Hepatic stellate cell (primary cell): Measurements from ENCODE around the gene RPP30.

Experiments
- DNase-seq: peaks from one replicate; pipeline ENCODE4 v3.0.0; 2011; ENCODE audit warnings: low spot score

The RPP30 gene

DNA sequence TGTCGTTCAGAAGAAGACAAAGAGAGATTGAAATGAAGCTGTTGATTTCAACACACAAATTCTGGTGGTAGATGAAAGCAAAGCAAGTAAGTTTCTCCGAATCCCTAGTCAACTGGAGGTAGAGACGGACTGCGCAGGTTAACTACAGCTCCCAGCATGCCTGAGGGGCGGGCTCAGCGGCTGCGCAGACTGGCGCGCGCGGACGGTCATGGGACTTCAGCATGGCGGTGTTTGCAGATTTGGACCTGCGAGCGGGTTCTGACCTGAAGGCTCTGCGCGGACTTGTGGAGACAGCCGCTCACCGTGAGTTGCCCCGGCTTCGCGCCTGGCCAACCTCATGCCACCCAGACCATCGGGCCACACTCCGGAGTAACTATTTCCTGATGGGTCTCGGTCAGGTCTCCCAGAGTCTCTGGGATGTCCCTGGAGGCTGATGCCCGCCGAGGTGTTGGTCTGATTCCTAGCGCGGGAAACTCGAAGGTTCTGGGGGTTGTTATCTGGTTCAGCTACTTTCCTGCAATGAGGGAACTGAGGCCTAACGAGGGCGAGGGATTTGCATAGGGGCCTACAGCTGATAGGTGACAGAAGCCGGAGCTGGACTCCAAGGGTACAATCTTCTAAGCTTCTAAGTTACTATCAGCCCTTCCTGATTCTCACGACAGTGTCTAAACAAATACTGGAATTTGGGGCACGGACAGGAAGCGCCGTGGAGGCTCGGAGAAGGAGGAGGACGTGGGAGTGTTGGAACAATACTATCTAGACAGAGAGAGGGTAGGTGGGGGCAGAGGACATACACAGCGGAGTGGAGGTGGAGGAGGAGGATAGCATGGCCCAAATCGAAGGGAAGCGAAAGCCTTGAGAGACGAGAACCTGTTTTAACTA is at the start of gene RPP30:
RPP30 (plus strand) TSS at position 209 of the 882 bp plus-strand sequence; CDS start at position 222, 13 bp downstream.
- DNase-seq: peak; percentile 81

GRCh38 chr10:90822508-90822907 is 49.3 kb upstream of the RPP30 start:
- no peak for DNase-seq

- DNase-seq: no peak
Observed at GRCh38 chr10:90832111-90832510, 39.7 kb upstream of the RPP30 start.

DNA sequence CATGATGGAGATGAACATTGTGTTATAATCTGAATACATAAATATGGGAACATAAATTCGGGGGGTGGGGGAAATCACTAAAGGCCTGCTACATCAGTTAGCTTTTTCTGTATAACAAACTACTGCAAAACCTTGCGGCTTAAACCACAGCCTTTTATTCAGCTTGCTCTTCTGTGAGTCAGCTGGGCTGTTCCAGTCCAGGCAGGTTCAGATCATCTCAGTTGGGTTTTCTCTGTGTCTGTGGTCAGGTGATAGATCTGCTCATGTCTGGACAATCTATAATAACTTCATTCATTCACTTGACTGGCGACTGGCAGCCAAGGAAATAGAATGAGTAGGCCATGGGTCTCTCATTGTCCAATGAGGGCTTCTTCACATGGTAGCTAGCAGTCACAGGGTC is 37.4 kb upstream of the RPP30 start:
- no peak for DNase-seq

DNA sequence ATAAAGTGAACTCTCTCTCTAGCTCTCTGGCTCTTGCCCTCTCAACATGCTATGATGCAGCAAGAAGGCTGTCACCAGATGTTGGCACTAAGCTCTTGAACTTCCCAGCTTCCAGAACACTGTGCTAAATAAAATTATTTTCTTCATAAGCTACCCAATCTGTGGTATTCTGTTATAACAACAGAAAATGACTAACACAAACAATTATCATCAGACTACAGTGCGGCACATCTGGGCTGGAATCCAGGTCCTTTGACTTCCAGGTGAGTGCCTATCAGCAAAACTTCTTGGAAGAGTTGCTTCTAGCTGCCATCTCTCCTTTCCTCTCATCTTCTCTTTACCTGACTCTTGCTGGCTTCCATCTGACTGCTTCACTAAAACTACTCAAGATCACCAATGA is 34.3 kb upstream of the RPP30 start:
- no peak for DNase-seq

DNA sequence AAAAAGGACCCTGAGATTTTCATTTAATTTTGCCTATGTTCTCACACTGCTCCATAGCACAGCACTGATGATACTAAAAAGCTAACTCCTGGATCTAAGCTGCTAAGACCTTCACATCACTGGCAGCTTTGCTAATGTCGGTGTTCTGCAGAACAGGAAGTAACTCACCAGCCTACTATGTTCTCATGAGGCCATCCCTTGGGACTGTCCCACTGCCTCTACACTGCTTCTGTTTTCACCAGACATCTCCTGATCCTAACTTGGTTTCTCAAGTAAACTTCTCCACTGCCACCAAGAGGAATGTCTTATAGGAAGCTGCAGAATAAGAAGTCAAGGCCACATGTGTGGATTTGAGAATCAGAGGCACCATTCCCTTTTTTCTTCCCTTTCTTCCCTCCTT is 29.0 kb upstream of the RPP30 start:
- DNase-seq: no peak

DNA sequence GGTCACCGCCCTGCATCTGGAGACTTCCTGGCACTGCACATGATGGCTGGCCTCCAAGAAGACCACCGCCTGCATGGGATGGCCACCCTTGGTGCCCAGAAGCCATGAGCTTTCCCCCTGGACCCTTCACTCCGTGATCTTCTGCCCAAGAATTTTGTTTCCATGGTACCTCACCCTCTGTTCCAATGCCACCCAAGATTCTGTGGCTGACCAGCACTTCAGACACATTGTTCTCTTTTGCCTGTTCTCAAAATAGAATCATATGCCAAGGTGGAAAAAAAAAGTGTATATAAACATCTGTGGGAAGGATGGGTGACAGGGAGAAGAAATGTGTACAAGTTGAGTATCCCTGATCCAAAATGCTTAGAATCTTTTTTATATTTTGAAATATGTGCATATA is 26.0 kb upstream of the RPP30 start:
- DNase-seq: no peak

DNA sequence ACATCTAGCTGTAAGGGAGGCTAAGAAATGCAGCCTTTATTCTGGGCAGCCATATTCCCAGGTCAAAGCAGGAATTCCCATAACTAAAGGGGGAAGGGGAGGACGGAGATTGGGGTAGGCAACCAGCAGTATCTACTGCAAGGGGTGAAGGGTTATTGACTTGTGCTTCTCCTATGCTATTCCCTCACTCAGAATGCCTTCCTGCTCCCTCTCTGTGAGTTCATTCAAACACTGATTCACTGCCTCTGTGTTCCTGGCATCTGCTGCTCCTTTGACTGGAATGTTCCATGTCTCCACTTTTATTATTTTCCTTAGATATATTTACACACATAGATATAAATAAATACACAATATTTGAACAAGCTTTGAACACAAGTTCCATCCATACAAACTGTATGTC is 25.0 kb upstream of the RPP30 start:
- DNase-seq: no peak

- no peak for DNase-seq
Observed at GRCh38 chr10:90847436-90847835, 24.3 kb upstream of the RPP30 start.

DNA sequence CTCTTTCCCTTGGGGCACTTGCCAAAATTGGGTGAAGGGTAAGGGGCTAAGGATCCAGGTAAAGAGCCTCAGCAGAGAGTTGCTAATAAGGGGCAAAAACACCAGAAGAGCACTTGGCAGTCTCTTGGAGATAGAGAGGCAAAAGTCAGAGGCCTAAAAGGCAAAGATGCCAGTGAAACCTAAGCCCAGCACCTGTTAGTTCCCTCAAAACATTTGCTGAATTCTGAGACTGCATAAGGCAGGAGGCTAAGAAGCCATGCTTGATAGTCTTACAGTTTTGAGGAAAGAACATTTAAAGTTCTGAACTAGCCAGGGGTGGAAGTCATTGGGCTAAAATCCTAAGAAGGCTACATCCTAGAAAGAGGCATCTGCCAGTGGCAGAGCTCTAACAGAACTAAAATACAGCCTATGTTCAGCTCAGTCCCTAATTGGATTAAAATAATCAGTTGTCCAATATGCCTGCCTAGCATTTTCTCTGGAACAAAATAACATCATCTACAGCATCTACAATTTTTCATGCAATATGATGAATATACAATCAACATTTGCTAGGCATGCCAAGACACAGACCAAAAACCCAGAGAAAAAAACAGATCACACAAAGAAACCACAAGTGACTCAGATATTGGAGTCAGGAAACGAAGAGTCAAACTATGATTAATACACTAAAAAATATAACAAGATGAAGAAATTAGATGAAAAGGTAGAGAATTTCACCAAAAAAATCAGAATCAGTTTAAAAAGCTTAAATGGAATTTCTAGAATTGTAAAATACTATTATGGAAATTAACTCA is 21.6 kb upstream of the RPP30 start:
- DNase-seq: no peak

GRCh38 chr10:90855126-90855525 is 16.6 kb upstream of the RPP30 start:
- DNase-seq: no peak

GRCh38 chr10:90856261-90856660 is 15.5 kb upstream of the RPP30 start:
- no peak for DNase-seq

DNA sequence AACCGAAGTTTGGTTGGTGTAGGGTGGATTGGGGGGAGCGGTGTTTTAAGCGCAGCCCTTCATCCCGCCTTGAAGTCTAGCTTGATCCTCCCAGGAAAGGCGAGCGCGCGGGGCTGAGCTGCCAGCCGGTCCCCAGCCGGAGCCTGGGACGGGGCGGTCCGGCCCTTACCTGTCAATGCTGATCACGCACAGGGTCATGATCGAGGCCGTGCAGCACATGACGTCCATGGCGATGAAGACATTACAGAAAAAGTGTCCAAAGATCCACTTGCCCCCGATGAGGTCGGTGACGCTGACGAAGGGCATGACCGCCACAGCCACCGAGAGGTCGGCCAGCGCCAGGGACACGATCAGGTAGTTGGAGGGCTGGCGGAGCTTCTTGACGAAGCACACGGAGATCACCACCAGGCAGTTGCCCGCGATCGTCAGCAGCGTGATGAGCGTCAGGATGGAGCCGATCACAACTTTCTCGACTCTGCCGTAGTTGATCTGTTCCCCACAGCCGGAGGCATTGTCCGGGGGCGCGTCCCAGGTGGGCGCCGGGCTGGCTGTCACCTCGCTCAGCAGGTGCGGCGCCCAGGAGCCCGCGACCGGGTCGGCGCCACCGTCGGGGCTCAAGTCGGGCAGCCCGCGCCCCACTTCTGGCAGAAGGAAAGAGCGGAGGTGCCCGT is 14.7 kb upstream of the RPP30 start:
- DNase-seq: no peak

GRCh38 chr10:90857635-90858460 is 13.9 kb upstream of the RPP30 start, which contains the start of gene HTR7:
Gene HTR7, minus strand, starts transcription at chr10:90858039. Its CDS starts 368 bp downstream, at chr10:90857671.
- peak; percentile 63 for DNase-seq

GRCh38 chr10:90858461-90858968 is 13.3 kb upstream of the RPP30 start:
- DNase-seq: no peak

DNA sequence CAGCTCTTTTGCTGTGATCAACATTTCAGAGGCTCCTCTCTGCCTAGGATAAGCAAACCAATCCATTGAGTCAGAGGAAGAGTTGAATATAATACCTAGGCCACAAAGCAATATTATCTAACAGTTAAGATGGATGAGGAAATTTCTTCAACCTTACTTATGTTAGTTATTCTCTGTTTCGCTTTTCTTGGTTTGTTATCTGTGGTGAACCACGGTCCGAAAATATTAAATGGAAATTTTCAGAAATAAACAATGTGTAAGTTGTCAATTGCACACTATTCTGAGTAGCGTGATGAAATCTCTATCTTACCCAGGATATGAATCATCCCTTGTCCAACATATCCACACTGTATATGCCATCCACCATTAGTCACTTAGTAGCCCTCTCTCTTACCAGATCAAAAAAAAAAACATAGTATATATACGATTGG is 12.4 kb upstream of the RPP30 start:
- DNase-seq: no peak

DNA sequence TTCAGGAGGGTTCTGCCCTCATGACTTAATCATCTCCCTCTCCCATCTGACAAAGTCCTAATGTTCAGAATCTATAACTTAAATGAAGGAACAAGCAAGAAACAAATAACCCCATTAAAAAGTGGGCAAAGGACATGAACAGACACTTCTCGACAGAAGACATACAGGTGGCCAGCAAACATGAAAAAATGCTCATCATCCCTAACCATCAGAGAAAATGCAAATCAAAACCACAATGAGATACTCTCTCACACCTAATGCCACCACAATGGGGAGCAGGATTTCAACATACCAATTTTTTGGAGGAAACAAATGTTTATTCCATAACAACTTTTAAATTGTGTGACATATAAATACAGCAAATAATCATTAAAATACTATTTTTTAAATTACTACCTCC is 11.0 kb upstream of the RPP30 start:
- DNase-seq: no peak

DNA sequence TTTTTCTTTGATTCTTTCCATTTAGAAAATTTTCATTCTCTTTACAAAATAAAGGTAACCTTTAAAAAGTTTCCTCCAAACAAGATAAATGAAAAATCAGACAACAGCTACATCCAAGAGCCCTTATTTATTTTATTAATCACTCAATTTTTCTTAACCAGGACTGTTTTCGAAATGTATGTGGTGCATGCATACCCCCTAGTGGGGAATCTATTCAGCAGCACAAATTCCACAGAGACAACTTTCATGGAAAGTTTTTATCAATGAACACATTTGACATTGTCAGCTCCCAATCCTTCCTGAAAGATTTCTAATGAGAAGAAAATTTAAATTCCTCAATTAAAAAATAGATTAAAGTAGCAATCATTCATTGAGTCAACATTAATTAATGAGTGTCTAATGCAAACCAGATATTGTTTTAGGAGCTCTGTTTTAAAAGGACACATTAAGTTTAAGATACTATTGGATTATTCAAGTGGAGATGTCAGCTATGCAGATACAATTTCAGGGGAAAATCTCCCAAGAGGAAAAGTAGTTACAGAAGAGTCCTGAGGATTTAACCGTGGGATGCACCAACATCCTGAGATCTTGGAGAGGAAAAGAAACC is 8.8 kb upstream of the RPP30 start:
- DNase-seq: peak; percentile 40

DNA sequence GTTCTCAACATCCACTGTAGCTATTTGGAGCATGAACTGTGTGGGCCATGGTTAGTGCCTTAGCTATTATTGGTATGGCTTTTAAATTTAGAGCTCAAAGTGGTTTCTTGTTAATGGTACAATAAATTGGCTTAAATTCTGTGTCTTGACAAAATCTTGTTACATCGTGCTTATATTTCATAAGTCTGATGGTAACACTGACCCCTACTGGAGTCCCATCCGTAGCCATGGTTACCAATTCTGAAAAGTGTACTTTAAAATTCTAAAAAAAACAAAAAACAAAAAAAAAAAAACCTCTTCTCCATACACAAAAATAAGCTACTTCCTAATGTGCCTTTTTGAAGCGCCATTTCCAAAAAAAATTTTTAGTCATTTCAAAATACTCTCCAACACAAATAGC is 6.4 kb upstream of the RPP30 start:
- peak; percentile 31 for DNase-seq

- DNase-seq: no peak
Observed at GRCh38 chr10:90866050-90866598, 5.7 kb upstream of the RPP30 start.
